SH-SY5Y (cell line): Measurements from ENCODE around the gene TMEM38A.

Source experiments
- GATA2 ChIP-seq: IDR thresholded peaks from 2 replicates; pipeline ENCODE4 v1.6.1; 2011; ENCODE audit warnings: mild to moderate bottlenecking, low read depth, low read length
- GATA3 ChIP-seq: IDR thresholded peaks from 2 replicates; pipeline ENCODE4 v1.6.1; 2011; ENCODE audit warnings: low read depth, mild to moderate bottlenecking, low read length, moderate library complexity

The TMEM38A gene

DNA sequence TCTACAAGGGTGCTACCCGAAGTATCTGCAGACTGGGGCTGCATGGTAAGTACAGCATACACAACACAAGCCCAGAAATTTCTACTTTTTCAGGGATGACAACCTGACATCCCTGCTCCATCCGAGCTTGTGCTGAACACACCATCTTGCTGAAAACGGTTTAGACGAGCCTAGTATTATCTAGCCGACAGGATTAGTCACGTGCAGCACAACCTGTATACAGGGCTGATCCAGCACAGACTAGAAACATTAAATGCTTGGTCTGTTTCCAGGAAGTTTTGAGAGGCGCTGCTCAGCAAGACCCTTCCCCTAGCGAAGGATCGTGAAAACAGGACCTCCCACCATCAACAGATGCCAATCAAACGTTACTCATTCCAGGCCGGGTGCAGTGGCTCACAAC lies 5.2 kb upstream of the TMEM38A start:
- TF ChIP-seq GATA2, result no peak
- TF ChIP-seq GATA3, result no peak

GRCh38 chr19:16657384-16657783 lies 3.6 kb upstream of the TMEM38A start:
- no peak for TF ChIP-seq GATA2
- TF ChIP-seq GATA3, result no peak

DNA sequence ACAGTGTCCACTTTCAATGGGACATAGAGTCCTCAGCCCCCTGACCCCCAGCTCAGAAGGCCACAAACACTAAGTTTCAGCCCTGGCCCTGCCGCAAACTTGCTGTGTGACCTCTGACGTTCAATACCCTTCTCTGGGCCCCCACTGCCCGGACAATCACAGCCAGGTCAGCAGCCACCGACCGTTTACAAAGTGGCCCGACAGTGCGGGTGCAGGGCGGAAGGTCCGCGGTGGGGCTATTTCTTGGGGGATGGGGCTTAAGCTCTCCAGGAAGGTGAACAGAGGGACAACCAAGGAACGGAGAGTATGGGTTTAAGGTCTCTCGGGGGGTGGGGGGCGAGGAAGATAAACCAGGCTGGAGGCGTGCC lies 1.5 kb upstream of the TMEM38A start:
- TF ChIP-seq GATA2, result no peak
- no peak for TF ChIP-seq GATA3

DNA sequence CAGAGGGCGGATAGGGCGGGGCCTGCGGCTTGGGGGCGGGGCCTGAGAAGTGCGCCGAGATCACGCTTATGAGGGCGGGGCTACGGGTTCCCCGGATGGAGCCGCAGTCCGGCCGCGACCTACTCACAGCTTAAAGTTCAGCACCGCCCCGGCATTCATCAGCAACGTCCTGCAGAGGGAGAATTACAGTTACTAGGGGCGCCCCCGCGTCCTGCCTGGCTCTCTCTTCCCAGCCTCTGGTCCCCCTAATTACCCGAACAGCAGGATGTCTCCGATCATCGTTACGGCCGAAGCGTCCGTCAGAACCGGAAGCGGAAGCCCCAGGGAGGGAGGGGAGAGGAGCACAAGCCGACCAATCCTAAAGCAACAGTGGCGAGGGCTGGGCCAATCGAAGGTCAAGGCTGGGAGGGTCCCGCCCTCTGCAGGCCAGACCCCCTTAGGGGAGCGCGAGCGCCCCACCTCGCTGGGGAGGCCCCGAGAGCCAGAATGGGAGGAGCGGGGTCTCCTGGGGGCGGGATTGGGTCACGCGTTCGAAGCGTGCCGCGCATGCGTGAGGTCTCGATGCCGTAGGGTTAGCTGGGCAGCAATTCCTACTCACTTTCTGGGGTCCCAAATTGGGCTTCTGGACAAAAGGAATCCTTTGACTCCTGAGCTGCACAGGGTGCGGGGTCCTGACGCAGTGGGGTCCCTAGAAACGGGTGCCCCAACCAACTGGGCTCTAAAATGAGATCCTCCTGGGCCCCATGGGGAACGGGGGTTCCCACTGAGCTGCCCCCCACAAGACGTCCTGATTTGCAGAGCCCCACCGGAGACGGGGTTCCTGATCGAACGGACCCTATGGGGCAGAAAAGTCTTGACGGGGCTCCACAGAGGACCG lies 869 bp upstream of the TMEM38A start, which contains the start of gene SMIM7:
Gene SMIM7 (minus strand): TSS at position 313 of the 877 bp plus-strand sequence. CDS start 34 bp downstream, at position 279.
- TF ChIP-seq GATA3 (no peak), GATA2 (no peak)

DNA sequence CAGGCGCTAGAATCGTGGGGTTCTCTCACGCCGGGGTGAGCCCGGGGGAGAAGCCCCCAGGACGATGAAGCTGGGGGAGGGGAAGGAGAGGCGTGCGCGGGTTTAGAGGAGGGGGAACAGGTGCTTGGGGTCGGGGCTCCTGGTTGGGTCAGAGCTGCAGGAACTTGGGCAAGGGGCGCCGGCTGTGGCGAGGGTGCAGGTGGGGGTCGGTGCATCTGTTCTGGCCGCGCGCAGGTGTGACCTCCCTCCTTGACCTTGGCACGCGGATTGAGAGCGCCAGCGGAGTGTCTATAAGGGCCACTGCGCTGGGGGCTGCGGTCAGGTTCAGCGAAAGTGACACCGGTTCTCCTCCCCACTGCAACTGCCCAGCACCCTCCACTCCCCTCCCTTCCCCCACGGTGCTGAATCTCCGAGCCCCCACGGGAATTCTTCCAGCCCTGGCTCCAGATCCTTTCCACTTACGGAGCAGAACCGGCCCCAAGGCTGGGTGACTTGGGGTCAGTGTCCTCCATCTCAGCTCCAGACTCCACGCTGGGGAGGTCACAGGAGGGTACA lies 618 bp downstream of the TMEM38A start:
- TF ChIP-seq GATA2 (no peak), GATA3 (no peak)

- no peak for TF ChIP-seq GATA2
- no peak for TF ChIP-seq GATA3
Observed at GRCh38 chr19:16668176-16668575, 7.2 kb downstream of the TMEM38A start.

DNA sequence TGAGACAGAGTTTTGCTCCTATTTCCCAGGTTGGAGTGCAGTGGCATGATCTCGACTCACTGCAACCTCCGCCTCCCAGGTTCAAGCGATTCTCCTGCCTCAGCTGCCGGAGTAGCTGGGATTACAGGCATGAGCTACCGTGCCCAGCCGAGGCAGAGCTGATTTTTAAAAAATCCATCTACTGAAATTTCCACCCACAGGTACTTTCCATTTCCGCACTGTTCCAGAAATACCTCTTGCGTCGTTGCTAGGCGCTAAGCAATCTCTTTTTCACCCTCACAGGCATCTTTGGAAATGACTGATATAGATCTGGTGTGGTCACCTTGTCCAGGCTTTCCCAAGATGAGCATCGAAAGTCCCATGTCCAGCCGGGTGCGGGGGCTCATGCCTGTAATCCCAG lies 9.4 kb downstream of the TMEM38A start:
- TF ChIP-seq GATA2, result no peak
- no peak for TF ChIP-seq GATA3

DNA sequence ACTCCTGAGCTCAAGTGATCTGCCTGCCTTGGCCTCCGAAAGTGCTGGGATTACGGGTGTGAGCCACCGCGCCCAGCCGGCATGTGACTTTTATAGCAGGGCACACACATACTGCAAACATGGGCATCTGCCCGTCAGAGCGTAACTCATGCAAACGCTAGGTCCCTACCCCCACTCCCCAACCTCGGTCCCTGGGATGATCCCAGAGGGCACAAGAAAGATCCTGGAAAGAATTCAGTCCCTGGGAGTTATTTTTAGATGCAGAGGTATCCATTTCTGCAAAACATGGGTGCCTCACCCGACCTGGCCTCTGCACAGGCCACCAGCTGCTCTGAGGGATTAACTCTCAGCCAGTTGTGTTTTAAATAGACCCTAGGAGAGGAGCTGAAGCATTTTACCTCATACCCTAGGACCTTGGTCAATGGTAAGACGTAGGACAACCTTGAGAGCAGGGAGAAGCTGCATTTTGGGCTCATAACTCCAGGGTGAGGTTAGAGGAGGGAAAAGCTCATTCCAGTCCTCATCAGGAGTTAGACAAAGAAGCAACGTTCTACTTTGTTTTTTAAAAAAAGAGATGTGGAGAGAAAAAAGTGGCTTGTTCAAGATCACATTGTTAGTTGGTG lies 10.8 kb downstream of the TMEM38A start:
- no peak for TF ChIP-seq GATA3
- TF ChIP-seq GATA2, result no peak

GRCh38 chr19:16673231-16673630 lies 12.3 kb downstream of the TMEM38A start:
- TF ChIP-seq GATA3 (no peak), GATA2 (no peak)

DNA sequence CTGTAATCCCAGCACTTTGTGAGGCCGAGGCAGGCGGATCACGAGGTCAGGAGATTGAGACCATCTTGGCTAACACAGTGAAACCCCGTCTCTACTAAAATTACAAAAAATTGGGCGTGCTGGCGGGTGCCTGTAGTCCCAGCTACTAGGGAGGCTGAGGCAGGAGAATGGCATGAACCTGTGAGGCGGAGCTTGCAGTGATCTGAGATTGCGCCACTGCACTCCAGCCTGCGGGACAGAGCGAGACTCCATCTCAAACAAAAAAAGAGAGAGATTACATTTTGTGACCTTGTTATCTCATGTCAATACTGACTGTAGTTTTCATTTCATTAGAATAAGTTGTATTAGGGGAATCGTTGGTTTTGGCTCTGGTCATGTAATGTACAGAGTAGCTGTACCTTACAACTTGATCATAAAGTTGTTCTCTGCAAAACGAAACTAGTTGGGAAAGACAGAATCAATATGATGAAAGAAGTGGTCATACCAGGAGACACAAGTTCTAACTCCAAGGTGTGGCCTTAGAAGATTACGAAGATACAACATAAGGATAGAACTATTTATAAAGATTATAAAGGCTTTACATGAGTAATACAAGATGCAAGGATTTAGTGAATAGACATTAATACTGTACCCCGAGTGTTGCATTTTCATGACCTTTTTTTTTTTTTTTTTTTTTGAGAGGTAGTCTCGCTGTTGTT lies 15.3 kb downstream of the TMEM38A start:
- TF ChIP-seq GATA3 (no peak), GATA2 (no peak)

DNA sequence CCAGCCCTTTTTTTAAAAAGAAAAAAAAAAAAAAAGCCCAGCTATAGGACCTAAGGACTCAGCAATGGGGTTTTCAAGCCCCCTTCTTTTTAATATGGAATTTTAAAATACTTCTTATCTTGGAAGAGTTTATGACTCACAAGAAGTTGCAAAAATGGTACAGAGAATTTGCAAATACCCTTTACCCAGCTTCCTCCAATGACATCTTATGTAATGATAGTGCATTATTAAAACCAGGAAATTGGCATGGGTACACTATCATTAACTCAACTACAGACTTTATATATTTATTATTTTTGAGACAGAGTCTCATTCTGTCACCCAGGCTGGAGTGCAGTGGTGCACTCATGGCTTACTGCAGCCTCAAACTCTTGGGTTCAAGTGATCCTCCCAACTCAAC lies 16.1 kb downstream of the TMEM38A start:
- TF ChIP-seq GATA3 (no peak), GATA2 (no peak)

- TF ChIP-seq GATA3 (no peak), GATA2 (no peak)
Observed at GRCh38 chr19:16678498-16678897, 17.6 kb downstream of the TMEM38A start.

- TF ChIP-seq GATA3, result no peak
- no peak for TF ChIP-seq GATA2
Observed at GRCh38 chr19:16679811-16680210, 18.9 kb downstream of the TMEM38A start.

DNA sequence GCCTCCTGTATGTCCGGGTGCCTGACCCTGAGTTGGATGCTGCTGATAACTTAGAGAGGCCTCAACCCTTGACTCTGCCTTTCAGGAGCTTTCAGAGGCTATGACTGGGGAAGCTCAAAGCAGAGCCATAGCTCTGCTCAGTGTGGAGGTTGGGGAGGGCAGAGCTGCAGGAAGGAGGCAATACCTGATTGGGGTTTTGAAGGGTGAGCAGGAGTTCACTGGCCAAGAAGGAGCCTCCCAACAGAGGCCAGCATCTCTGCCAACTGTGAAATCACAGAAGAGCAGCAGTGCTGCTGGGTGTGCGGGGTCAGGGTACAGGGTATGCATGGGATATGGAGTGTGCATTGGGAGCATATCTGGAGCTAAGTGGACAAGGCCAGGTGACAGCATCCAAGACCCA lies 21.6 kb downstream of the TMEM38A start:
- TF ChIP-seq GATA2 (no peak), GATA3 (no peak)
